Measurements from ENCODE around the gene CDH11. TPM values are rescaled to one million over a fixed set of nuclear protein-coding genes. Genes with fewer than 3 reads are reported as not detected.

The CDH11 gene
- total and polyA plus RNA-seq, 2 donors (not counting 1 experiment from before 2014, with no cell fraction given) = not detected

DNA sequence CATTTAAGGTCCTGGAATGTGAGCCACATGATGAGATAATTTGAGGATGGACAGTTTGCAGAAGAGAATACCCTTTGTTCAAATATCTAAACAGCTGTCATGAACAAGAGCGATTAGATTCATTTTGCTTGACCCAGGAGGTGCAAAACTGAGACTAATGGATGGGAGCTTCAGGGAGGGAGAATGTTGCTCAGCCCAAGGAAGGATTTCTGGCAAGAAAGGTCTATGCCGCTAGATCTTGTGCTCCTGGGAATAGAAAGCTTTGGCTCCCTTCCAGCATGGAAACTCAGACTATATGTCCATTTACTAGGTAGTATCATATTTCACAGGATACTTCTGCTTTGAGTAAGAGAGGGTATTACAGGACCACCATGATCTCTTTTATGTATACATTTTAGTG, 14.8 kb upstream of the CDH11 start:
- TF ChIP-seq, protein P1, sequence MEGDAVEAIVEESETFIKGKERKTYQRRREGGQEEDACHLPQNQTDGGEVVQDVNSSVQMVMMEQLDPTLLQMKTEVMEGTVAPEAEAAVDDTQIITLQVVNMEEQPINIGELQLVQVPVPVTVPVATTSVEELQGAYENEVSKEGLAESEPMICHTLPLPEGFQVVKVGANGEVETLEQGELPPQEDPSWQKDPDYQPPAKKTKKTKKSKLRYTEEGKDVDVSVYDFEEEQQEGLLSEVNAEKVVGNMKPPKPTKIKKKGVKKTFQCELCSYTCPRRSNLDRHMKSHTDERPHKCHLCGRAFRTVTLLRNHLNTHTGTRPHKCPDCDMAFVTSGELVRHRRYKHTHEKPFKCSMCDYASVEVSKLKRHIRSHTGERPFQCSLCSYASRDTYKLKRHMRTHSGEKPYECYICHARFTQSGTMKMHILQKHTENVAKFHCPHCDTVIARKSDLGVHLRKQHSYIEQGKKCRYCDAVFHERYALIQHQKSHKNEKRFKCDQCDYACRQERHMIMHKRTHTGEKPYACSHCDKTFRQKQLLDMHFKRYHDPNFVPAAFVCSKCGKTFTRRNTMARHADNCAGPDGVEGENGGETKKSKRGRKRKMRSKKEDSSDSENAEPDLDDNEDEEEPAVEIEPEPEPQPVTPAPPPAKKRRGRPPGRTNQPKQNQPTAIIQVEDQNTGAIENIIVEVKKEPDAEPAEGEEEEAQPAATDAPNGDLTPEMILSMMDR (IDR thresholded peaks at IDR 0.05) = no peak
- no peak for TF ChIP-seq EZH2 (IDR thresholded peaks at IDR 0.05; ENCODE audit: borderline replicate concordance, insufficient read depth, low read depth, low read length, poor library complexity, severe bottlenecking)
- intact Hi-C loops (cut with micrococcal nuclease) = no loop called here

DNA sequence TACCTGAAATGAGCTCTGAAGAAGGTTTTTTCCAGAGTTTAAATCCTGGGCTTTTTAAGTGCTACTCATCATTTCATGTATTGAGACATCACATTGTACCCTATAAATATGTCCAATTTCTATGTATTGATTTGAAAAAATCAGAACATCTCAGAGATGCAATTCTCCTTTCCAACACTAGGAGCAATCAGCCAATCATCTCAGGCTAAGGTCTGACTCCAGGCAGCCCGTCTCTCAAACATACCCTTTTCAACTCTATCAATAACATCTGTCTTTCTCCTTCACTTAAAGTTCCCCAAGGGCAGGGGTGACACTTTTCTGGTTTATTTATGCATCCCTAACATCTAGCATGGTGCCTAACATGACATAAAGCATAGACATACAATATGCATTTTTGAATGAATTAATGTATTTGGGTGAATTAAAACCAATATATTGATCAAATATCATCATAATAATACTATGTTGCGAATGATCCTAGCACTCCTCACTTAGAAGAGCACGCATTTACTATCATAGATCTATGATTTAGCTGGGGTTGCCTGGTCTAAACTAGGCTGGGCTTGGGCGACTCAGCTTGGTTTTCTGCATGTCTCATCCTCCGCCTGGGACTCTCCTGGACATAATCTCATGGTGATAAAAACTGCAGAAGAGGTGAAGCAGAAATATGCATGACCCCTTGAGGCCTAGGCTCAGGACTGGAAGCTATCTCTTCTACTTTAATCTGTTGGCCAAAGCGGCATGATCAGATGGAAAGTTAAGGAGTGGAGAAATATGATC, 5.2 kb upstream of the CDH11 start:
- H3K36me3 ChIP-seq (replicated peaks in 1 of 2; ENCODE audit: control extremely low read depth in 1 of 2, control insufficient read depth in 1 of 2, extremely low read depth in 1 of 2, insufficient read depth in 2 of 2, low read length in 1 of 2) = no peaks in the 10 kb centered on the region
- Mint-ChIP-seq H3K27ac (no peak overlapping the region), H3K9me3 (ENCODE audit: insufficient read depth) (no peaks in the 10 kb centered on the region), H3K4me1 (no peaks in the 10 kb centered on the region), H3K27me3 (peaks cover 13% of the 10 kb centered on the region), H3K4me3 (no peak overlapping the region)
- no peak overlapping the region for H2AFZ ChIP-seq (ENCODE audit: insufficient read depth, low read depth, low read length, poor library complexity, severe bottlenecking)
- ChIA-PET POLR2A (no interaction called here), CTCF (no interaction called here)
- no peak overlapping the region for H3K4me3 ChIP-seq (ENCODE audit: control extremely low read depth in 1 of 5, extremely low read depth in 1 of 5, insufficient read depth in 1 of 5, low read depth in 2 of 5, low read length in 4 of 5)
- intact Hi-C loops (cut with micrococcal nuclease) = no loop called here
- H3K27ac ChIP-seq (ENCODE audit: low read length in 2 of 2) = no peak overlapping the region
- peaks cover 0 to 3% (median 0%) of the 10 kb centered on the region in 3 donors for H3K9me3 ChIP-seq (ENCODE audit: control extremely low read depth in 1 of 3, control insufficient read depth in 2 of 3, insufficient read depth in 1 of 3, low read length in 2 of 3)
- H3K4me1 ChIP-seq (ENCODE audit: control insufficient read depth in 2 of 2, insufficient read depth in 2 of 2, low read length in 2 of 2) = no peaks in the 10 kb centered on the region
- DNase-seq (no peak), ATAC-seq (ENCODE audit: low read depth) (no peak)
- H3K79me2 ChIP-seq (ENCODE audit: control insufficient read depth, insufficient read depth, low read length) = no peaks in the 10 kb centered on the region
- H4K20me1 ChIP-seq (ENCODE audit: control insufficient read depth, insufficient read depth, low read length, poor library complexity, severe bottlenecking) = no peaks in the 10 kb centered on the region
- TF ChIP-seq, protein P1 (IDR thresholded peaks at IDR 0.05) = no peak
- TF ChIP-seq EZH2 (IDR thresholded peaks at IDR 0.05; ENCODE audit: borderline replicate concordance, insufficient read depth, low read depth, low read length, poor library complexity, severe bottlenecking) = no peak
- WGBS (ENCODE audit: insufficient coverage) = 85% methylated on average over 3 of the region's 6 CpGs
- H3K4me2 ChIP-seq (replicated peaks; ENCODE audit: low read depth, low read length, poor library complexity, severe bottlenecking) = no peak overlapping the region
- H3K9ac ChIP-seq (ENCODE audit: low read length) = no peak overlapping the region
- H3K27me3 ChIP-seq (replicated peaks in 1 of 4; ENCODE audit: control extremely low read depth in 1 of 4, control insufficient read depth in 3 of 4, insufficient read depth in 4 of 4, low read length in 3 of 4) = peaks cover 0 to 12% (median 6%) of the 10 kb centered on the region in 4 experiments

More for the DNA sequence above, 14.8 kb upstream of the CDH11 start:
- no peak overlapping the region for H3K27ac Mint-ChIP-seq
- H3K27ac ChIP-seq (ENCODE audit: low read length in 2 of 2) = no peak overlapping the region
- ATAC-seq (ENCODE audit: low read depth) = no peak
- no peak overlapping the region for H3K4me3 Mint-ChIP-seq
- H2AFZ ChIP-seq (ENCODE audit: insufficient read depth, low read depth, low read length, poor library complexity, severe bottlenecking) = no peak overlapping the region
- no peaks in the 10 kb centered on the region for H4K20me1 ChIP-seq (ENCODE audit: control insufficient read depth, insufficient read depth, low read length, poor library complexity, severe bottlenecking)
- H3K4me1 Mint-ChIP-seq = no peaks in the 10 kb centered on the region
- H3K9ac ChIP-seq (ENCODE audit: low read length) = no peak overlapping the region
- no peak for DNase-seq
- no peaks in the 10 kb centered on the region for H3K27me3 Mint-ChIP-seq
- no peaks in the 10 kb centered on the region for H3K4me1 ChIP-seq (ENCODE audit: control insufficient read depth in 2 of 2, insufficient read depth in 2 of 2, low read length in 2 of 2)
- H3K79me2 ChIP-seq (ENCODE audit: control insufficient read depth, insufficient read depth, low read length) = no peaks in the 10 kb centered on the region
- ChIA-PET POLR2A (no interaction called here), CTCF (no interaction called here)
- H3K9me3 Mint-ChIP-seq (ENCODE audit: insufficient read depth) = no peaks in the 10 kb centered on the region
- WGBS (ENCODE audit: insufficient coverage) = 100% methylated on average over 1 of the region's 2 CpGs
- H3K4me3 ChIP-seq (ENCODE audit: control extremely low read depth in 1 of 5, extremely low read depth in 1 of 5, insufficient read depth in 1 of 5, low read depth in 2 of 5, low read length in 4 of 5) = no peak overlapping the region
- H3K4me2 ChIP-seq (replicated peaks; ENCODE audit: low read depth, low read length, poor library complexity, severe bottlenecking) = no peak overlapping the region
- no peaks in the 10 kb centered on the region for H3K27me3 ChIP-seq (replicated peaks in 1 of 4; ENCODE audit: control extremely low read depth in 1 of 4, control insufficient read depth in 3 of 4, insufficient read depth in 4 of 4, low read length in 3 of 4)
- no peaks in the 10 kb centered on the region for H3K9me3 ChIP-seq (ENCODE audit: control extremely low read depth in 1 of 3, control insufficient read depth in 2 of 3, insufficient read depth in 1 of 3, low read length in 2 of 3)
- H3K36me3 ChIP-seq (replicated peaks in 1 of 2; ENCODE audit: control extremely low read depth in 1 of 2, control insufficient read depth in 1 of 2, extremely low read depth in 1 of 2, insufficient read depth in 2 of 2, low read length in 1 of 2) = no peaks in the 10 kb centered on the region

Measured in B cell (primary cell).